ENCODE measurements around the gene TSSK6. TPM values are rescaled to one million over a fixed set of nuclear protein-coding genes. Genes with fewer than 3 reads are reported as not detected.

TSSK6 gene
- total RNA-seq, 4 donors from 2014 or later, result 2.6 to 10.5 (median 6.8) TPM

DNA sequence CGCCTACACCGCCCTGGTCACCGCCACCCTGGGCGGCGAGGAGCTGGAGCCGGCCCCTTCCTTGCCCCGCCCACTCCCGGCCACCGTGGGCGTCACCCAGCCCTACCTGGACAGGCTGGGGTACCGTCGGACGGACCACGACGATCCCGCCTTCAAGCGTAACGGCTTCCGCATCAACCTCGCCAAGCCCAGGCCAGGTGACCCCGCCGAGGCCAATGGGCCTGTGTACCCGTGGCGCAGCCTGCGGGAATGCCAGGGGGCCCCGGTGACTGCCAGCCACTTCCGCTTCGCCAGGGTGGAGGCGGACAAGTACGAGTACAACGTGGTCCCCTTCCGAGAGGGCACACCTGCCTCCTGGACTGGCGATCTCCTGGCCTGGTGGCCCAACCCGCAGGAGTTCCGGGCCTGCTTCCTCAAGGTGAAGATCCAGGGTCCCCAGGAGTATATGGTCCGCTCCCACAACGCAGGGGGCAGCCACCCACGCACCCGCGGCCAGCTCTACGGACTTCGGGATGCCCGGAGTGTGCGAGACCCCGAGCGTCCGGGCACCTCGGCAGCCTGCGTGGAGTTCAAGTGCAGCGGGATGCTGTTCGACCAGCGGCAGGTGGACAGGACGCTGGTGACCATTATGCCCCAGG, 29.7 kb upstream of the TSSK6 start:
- WGBS, 2 donors (ENCODE audit: low coverage in 1 of 2), result 89% methylated on average over 44 of the region's 53 CpGs; no CpG with 5 or more reads in 1 of the 2 donors

GRCh38 chr19:19544257-19544953, 29.1 kb upstream of the TSSK6 start:
- intact Hi-C loops (cut with DNase I; ENCODE audit: low total_unique reads), result no loop called here
- no peak overlapping the region for H3K27ac ChIP-seq
- WGBS, 2 donors (ENCODE audit: low coverage in 1 of 2), result 92% methylated on average over 56 of the region's 75 CpGs; no CpG with 5 or more reads in 1 of the 2 donors
- TF ChIP-seq, protein P1, sequence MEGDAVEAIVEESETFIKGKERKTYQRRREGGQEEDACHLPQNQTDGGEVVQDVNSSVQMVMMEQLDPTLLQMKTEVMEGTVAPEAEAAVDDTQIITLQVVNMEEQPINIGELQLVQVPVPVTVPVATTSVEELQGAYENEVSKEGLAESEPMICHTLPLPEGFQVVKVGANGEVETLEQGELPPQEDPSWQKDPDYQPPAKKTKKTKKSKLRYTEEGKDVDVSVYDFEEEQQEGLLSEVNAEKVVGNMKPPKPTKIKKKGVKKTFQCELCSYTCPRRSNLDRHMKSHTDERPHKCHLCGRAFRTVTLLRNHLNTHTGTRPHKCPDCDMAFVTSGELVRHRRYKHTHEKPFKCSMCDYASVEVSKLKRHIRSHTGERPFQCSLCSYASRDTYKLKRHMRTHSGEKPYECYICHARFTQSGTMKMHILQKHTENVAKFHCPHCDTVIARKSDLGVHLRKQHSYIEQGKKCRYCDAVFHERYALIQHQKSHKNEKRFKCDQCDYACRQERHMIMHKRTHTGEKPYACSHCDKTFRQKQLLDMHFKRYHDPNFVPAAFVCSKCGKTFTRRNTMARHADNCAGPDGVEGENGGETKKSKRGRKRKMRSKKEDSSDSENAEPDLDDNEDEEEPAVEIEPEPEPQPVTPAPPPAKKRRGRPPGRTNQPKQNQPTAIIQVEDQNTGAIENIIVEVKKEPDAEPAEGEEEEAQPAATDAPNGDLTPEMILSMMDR (IDR thresholded peaks at IDR 0.05), result no peak
- TF ChIP-seq POLR2A (IDR thresholded peaks at IDR 0.05) (no peak), EP300 (IDR thresholded peaks at IDR 0.05; ENCODE audit: low read depth) (no peak), POLR2AphosphoS5 (IDR thresholded peaks at IDR 0.05) (no peak)
- H3K9me3 ChIP-seq, result no peaks in the 10 kb centered on the region
- no peak overlapping the region for H3K4me3 ChIP-seq
- in situ Hi-C loops (cut with MboI; ENCODE audit: low pct_ligation_motif_present in 1 of 4, low pct_unique_long_range_greater_than_20kb in 1 of 4, low sequenced_read_pairs in 3 of 4), result loop anchor here in 3 of 4 donors (25.0 kb wide), 3 partner anchors 93 to 743 kb away; partner anchors contain the start of genes GMIP (in 1 of the 3) and LPAR2 (in 1 of the 3)
- H3K36me3 ChIP-seq, result no peaks in the 10 kb centered on the region
- no peak for DNase-seq
- peaks cover 10 to 17% (median 15%) of the 10 kb centered on the region in 4 donors for H3K4me1 ChIP-seq
- H3K27me3 ChIP-seq, result peaks cover 77% of the 10 kb centered on the region

More for the DNA sequence above, 29.7 kb upstream of the TSSK6 start:
- Histone ChIP-seq H3K4me3 (no peak overlapping the region), H3K36me3 (no peaks in the 10 kb centered on the region), H3K27ac (no peak overlapping the region), H3K4me1 (peaks cover 10 to 17% (median 15%) of the 10 kb centered on the region in 4 donors), H3K27me3 (peaks cover 74% of the 10 kb centered on the region), H3K9me3 (no peaks in the 10 kb centered on the region)
- in situ Hi-C loops (cut with MboI; ENCODE audit: low pct_ligation_motif_present in 1 of 4, low pct_unique_long_range_greater_than_20kb in 1 of 4, low sequenced_read_pairs in 3 of 4), result loop anchor here in 3 of 4 donors (25.0 kb wide), 3 partner anchors 92 to 742 kb away; partner anchors contain the start of genes GMIP (in 1 of the 3) and LPAR2 (in 1 of the 3)
- TF ChIP-seq, protein P1 (IDR thresholded peaks at IDR 0.05), result no peak
- no peak for TF ChIP-seq POLR2AphosphoS5 (IDR thresholded peaks at IDR 0.05)
- TF ChIP-seq POLR2A (IDR thresholded peaks at IDR 0.05), result no peak
- TF ChIP-seq EP300 (IDR thresholded peaks at IDR 0.05; ENCODE audit: low read depth), result no peak
- intact Hi-C loops (cut with DNase I; ENCODE audit: low total_unique reads), result no loop called here
- DNase-seq, result no peak

GRCh38 chr19:19543640-19544039, 28.3 kb upstream of the TSSK6 start:
- peaks cover 78% of the 10 kb centered on the region for H3K27me3 ChIP-seq

More at GRCh38 chr19:19543640-19544039, 28.3 kb upstream of the TSSK6 start:
- H3K36me3 ChIP-seq, result no peaks in the 10 kb centered on the region
- H3K4me1 ChIP-seq, result peaks cover 10 to 20% (median 17%) of the 10 kb centered on the region in 4 donors
- no peak overlapping the region for H3K4me3 ChIP-seq
- intact Hi-C loops (cut with DNase I; ENCODE audit: low total_unique reads) (no loop called here), in situ Hi-C loops (cut with MboI; ENCODE audit: low pct_ligation_motif_present in 1 of 4, low pct_unique_long_range_greater_than_20kb in 1 of 4, low sequenced_read_pairs in 3 of 4) (loop anchor here in 3 of 4 donors (25.0 kb wide), 3 partner anchors 94 to 744 kb away; partner anchors contain the start of genes GMIP (in 1 of the 3) and LPAR2 (in 1 of the 3))
- TF ChIP-seq EP300 (IDR thresholded peaks at IDR 0.05; ENCODE audit: low read depth), result no peak
- TF ChIP-seq POLR2A (IDR thresholded peaks at IDR 0.05), result no peak
- TF ChIP-seq, protein P1 (IDR thresholded peaks at IDR 0.05), result no peak
- no peak for TF ChIP-seq POLR2AphosphoS5 (IDR thresholded peaks at IDR 0.05)
- no peak for DNase-seq
- no peaks in the 10 kb centered on the region for H3K9me3 ChIP-seq
- WGBS, 2 donors (ENCODE audit: low coverage in 1 of 2), result 96 to 100% methylated on average over 1 to 11 of the region's 19 CpGs
- no peak overlapping the region for H3K27ac ChIP-seq
